ENCODE measurements around the gene ITPK1.

DNA sequence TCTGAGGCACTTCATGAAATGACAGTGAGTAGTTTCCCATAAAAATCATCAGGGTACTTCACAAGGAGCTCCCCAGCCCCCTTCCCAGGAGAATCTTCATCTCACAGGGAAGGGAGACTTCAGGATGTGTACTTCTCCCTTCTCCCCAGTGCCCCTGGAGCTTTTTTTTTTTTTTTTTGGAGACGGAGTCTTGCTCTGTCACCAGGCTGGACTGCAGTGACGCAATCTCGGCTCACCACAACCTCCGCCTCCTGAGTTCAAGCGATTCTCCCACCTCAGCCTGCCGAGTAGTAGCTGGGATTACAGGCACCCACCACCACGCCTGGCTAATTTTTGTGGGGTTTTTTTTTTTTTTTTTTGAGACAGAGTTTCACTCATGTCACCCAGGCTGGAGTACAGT lies 10.4 kb downstream of the ITPK1 start:
- TF ChIP-seq, protein P1, sequence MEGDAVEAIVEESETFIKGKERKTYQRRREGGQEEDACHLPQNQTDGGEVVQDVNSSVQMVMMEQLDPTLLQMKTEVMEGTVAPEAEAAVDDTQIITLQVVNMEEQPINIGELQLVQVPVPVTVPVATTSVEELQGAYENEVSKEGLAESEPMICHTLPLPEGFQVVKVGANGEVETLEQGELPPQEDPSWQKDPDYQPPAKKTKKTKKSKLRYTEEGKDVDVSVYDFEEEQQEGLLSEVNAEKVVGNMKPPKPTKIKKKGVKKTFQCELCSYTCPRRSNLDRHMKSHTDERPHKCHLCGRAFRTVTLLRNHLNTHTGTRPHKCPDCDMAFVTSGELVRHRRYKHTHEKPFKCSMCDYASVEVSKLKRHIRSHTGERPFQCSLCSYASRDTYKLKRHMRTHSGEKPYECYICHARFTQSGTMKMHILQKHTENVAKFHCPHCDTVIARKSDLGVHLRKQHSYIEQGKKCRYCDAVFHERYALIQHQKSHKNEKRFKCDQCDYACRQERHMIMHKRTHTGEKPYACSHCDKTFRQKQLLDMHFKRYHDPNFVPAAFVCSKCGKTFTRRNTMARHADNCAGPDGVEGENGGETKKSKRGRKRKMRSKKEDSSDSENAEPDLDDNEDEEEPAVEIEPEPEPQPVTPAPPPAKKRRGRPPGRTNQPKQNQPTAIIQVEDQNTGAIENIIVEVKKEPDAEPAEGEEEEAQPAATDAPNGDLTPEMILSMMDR (IDR thresholded peaks at IDR 0.05) = no peak
- TF ChIP-seq POLR2A (IDR thresholded peaks at IDR 0.05) = no peak
